NCI-H524 treated with DMSO at 0.1 percent for 48 hours (cell line): ENCODE results near the gene SYTL5.
A peak's percentile ranks its signal among the peaks of the same experiment; 100 is the strongest.
"Not testable (repeated sequence)": the region's sequence is repeated elsewhere in the genome, so short reads cannot be mapped to it uniquely, and the experiment has no call there.

Experiments
- DNase-seq: peaks from one replicate; lab custom pipeline; 2025; lab: John Stamatoyannopoulos, UW

SYTL5 gene

DNA sequence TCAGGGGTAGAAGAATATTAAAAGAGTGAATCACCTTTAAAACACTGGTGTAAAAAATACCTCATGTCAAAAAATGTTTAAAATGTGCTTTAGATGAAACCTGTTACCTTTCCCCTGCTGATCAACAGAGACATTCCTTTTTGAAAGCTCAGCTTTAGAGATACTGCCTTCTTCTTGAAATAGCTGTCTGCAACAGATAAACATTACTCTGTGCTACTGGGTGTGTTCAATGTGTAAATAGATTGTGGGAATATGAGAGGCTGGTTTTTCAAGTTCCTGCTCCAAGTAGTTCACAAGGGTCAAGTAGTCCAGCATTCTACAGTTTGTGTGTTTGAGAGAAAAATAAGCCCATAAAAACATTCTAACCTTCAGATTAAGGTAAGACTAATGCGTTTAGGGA is at the start of gene SYTL5:
TSS of gene SYTL5 (plus strand) at position 263 of the 400 bp plus-strand sequence. CDS start 27,337 bp downstream, outside the sequence.
- no peak for DNase-seq

DNA sequence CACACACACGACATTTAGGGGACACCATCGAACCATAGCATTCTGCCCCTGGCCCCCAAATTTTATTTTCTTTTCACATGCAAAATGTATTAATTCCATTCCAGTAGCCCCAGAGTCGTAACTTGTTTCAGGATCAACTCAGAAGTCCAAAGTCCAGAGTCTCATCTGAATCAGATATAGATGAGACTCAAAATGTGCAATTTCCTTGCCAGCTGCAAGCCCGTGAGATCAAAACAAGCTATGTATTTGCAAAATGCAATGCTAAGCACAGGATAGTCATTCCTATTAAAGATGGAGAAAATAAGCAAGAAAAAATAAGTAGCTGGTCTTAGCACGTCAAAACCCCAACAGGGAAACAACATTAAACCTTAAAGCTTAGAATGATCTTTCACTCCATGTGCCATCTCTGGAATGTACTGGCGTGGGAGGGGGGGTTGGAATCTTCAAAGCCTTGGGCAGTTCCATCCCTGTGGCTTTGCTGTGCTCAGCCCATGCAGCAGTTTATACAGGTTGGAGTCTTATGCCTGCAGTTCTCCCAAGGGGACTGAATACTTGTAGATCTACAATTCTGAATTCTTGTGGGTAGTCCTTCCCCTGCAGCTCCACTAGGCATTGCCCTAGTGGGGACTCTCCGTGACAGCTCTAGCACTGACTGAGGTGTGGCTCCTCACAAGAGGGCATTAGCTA is 47.7 kb upstream of the SYTL5 start:
- DNase-seq, result no peak

DNA sequence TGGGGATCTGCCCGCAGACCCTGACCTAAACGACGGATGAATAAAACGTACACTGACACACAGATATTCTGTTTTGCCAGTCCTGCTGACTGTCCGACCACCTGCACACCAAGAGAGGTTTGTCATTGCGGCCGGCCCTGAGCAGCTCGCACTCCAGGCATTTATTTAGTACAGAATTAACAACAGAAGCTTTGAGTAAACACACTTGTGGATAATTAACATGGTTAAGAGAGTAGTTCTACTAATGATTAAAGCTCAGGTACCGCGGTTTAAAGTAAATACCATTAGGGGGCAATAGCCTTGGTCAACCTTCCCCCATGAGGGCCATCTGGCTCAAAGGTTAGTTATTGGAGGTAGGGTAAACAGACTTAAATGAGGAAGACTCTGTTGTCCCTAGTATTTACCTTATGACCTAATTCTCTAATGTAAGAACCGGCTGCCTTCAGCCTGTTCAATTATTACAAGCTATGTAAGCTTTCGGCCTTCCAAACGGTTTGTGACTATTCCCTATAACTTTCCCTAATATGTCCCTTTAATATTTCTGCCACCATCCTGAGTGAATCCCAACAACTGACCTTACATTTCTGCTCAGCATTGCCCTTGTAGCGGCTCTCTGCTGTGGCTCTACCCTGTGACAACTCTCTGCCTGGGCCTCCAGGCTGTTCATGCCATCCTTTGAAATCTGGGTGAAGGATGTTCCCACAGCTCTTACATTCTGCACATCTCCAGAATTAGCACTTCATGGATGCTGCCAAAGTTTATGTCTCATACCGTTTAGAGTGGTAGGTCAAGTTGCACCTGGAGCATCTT is 46.9 kb upstream of the SYTL5 start:
- no peak for DNase-seq

DNA sequence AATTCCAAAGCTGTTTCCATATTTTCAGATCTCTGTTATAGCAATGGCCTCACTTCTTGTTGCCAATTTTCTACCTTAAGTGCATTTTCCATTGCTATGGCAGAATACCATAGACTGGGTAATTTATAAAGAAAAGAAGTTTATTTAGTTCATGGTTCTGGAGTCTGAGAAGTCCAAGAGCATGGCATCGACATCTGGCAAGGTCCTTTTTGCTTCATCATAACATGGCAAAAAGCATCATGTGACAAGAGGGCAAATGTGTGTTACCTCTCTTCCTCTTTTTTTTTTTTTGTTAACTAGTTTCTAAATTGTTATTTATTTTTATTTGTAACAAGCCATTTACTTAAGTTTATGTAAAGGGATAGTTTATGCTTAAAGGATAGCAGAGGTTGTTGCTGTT is 45.2 kb upstream of the SYTL5 start:
- no peak for DNase-seq

DNA sequence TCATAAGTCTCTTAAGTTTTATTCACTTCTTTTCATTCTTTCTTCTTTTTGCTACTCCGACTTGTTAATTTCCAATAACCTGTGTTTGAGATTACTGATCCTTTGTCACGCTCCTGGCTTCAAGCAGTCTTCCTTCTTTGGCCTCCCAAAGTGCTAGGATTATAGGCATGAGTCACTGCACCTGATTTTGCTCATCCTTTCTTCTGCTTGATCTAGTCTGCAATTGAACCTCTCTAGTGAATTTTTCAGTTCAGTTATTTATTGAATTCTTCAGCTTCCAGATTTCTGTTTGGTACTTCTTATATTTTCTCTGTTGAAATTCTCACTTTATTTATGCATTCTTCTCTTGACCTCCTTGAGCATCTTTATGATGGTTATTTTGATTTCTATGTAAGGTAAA is 38.6 kb upstream of the SYTL5 start:
- no peak for DNase-seq

DNA sequence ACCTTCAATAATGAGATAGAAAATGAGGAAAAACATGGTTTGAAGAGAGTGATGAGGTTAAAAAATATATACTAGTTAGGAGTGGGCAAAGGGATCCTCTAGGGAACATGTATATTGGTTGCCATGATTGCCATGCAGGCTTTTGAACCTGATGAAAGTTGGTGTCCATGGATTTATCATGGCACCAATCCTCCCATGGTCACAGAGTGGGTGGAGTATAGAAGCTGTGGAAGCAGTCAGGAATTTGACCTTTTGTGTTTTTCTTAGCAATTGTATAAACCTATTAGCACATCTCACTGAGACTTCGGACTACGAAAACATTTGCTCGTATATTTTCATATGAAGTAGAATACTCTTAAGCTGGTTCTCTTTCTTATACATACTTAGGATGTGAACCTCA is 30.9 kb upstream of the SYTL5 start:
- DNase-seq, result no peak

DNA sequence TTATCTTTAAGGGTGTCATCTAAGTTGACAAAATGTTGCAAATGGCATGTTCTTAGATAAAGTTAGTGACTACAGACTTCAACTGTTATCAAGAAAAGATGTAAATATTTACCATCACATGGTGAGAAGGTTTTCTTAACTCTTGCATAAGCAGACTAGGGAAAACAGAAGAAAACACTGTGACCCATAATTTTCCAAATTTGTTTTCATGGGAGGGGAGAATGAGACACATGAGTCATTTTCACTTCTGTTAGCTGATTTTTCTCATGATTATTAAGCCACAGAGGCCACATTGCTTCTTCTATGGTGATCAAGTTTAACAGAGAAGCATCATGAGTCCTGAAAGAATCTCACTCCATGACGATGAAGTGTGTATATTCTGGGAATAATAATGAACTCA is 30.2 kb upstream of the SYTL5 start:
- no peak for DNase-seq

DNA sequence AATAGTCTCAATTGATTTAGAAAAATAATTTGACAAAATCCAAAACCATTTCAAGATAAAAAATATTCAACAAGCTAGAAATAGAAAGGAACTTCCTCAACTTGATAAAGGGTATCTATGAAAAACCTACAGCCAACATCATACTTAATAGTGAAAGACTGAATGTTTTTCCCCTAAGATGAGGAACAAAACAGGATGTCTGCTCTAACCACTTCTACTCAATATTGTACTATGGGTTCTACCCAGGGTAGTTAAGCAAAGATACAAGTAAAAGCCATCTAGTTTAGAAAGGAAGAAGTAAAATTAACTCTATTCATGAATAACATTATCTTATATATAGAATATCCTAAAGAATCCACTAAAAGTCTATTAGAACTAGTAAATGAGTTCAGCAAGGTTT is 21.5 kb upstream of the SYTL5 start:
- no peak for DNase-seq

DNA sequence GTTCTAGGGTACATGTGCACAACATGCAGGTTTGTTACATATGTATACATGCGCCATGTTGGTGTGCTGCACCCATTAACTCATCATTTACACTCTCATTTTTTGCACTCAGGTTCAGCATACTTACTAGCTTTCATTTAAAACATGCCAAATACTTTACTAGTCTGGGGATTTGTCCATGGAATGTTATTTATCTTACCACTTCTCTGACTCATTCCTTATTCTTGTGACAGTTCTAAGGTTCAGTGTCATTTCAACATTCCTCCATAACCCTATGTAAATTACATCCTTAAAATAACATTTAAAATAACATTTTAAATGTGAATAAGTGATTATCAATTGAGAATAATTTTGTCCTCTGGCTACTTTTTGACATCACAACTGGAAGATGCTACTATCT is 19.5 kb upstream of the SYTL5 start:
- DNase-seq, result no peak

DNA sequence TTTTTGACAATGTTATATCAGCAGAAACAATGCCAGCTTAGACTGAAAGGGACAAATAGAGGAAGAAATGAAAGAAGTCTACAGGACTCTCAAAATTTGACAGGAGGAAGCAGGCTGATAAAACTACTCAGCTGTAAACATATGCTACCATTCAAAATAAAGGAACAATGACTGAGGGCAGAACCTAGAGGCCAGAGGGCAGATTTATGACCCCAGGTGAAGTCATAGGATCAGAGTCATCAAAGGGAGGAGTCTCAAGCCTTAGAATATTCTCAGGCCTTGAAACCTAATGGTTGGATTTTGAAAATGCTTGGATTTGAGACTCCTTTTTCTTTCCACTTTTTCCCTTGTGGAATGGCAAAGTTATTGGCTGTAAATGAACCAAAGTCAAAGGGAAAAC is 17.0 kb upstream of the SYTL5 start:
- DNase-seq, result no peak

DNA sequence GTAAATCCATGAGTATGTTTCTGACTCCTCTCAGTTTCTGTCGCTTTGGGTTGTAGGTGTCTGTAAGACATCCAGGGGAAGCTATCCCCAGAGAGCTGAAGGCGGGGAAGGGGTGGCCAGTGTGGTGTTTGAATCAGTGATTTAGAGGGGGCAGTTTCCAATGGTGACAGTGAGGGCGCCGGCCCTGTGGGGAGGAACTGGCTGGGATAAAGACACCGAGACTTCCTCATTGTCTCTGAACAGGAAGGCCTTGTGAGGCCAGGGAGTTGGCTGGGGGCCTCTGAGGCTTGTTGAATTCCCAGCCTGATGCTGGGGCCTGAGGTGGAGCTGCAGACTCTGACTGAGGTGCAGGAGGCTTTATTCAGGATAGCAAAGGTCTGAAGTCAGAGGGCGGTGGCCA is 15.1 kb upstream of the SYTL5 start:
- DNase-seq, result not testable (repeated sequence)

DNA sequence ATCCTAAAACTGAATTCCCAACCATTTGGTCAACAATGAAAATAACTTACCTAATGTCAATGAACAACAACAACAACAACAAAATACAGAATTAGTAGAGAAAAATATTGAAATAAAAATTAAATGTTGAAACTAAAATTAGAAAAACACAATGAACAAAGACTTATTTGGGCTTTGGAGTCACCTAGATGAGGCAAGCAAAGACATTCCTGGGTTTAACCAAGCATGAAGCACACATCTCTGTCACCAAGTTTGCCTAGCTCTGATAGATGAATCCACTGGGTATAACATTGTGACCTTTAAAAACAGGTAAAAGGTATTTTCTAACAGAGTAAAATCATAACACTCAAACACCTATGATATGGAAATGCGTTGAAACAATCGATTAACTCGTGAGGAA is 13.2 kb upstream of the SYTL5 start:
- no peak for DNase-seq

DNA sequence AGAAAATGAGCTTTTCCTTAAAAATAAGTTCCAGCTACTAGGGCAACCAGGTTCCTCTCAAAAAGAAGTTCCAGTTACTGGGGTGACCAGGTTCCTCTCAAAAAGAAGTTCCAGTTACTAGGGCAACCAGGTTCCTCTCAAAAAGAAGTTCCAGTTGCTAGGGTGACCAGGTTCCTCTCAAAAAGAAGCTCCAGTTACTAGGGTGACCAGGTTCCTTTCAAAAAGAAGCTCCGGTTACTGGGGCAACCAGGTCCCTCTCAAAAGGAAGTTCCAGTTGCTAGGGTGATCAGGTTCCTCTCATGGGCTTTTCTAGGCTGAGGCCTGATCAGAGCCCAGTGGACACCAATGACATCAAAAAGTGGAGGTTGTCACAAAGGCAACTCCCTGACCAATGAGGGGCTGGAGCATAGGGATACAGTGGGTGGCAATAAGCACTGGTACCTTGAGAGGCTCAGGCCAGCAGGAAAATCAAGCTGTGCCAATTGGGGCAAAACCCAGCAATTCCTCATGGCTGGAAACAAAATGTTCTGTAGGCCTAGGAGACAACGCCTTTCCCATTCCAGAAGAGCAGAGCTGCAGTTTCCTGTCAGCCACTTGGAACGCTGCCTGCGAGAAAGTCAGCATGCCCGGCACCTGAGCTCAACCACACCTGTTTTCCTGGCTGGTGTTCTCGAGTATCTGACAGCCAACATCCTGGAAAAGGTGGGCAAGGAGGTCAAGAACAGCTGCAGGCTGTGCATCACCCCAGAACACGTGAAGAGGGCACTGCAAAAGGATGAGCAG is 12.3 kb upstream of the SYTL5 start:
- no peak for DNase-seq

DNA sequence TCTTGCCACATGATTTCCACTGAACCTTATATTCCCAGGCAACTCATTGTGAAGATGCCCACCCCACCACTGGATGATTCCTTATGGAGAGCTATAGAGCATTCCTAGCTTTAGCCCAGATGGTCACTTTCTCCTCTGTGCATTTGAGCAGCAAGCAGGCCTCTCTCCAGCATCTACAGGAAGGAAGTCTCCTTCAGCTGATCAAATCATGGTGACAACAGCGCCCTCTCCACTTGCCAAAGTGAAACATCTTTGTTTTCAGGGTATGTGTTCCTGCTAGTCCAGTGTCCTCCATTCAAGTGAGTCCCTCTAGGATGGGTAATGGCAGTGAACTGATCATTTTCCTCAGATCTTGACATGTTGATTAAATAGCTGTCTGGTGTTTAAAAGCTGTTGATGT is 10.9 kb upstream of the SYTL5 start:
- DNase-seq, result no peak

DNA sequence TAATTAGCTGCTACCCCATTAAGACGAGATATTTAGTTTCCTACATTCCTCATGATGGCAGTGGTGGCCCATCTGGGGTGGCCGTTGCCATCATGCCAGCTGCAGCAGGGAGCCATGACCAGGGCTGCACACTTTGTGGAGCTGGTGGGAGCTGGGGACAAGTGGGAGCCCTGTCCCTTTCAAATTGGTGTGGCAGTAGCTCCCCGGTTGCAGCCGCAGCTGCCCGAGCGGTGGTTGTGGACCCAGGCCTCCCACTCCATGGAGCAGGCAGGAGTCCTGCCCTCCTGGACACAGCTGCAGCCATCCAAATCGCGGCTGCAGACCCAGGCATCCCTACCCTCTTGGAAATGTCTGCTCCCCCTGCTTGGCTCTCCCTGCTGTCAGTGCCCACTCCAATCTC is 9.3 kb upstream of the SYTL5 start:
- no peak for DNase-seq

DNA sequence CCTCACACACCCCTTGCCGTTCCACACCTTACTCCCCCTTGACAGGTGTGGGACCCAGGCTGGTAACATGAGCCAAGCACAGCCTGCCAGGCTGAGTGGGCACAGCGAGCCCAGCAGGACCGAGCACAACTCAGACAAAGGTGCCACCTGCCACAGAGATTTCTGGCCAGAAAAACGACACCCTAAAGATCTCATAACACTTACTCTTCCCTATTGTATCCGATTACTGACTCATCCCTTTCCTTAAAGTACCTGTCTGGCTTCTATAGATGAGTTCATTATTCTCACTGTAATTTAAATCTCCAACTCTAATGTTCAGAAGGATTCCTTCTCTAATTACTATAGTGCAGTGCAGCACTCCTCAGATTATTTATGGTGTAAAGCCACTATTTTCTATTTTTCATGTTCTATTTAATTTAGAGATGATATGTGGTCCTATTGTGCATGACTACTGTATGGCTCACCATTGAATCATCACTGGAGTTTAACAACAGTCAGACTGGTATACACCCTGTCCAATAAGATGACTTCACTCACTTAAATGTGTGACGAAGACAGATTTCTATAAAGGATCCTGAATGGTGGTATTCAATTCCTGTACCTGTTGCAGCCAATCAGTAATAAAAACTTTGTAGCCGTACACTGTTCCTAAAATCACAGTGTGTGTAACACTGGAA is 7.6 kb upstream of the SYTL5 start:
- DNase-seq, result peak; percentile 65

DNA sequence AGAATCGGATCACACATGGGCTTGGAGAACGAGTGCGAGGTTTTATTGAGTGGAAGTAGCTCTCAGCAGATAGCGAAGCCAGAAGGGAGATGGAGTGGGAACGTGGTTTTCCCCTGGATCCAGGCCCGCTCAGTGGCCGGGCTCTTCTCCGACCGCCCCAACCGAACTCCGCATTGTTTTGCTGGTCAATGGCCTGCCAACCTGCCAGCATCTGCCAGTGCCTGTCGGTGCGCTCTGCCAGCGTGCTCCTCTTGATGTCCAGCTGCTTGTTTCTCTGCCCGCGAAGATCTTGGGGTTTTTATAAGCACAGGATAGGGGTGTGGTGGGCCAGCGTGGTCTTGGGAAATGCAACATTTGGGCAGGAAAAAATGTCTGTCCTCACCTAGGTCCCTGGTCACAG is 5.6 kb upstream of the SYTL5 start:
- no peak for DNase-seq

DNA sequence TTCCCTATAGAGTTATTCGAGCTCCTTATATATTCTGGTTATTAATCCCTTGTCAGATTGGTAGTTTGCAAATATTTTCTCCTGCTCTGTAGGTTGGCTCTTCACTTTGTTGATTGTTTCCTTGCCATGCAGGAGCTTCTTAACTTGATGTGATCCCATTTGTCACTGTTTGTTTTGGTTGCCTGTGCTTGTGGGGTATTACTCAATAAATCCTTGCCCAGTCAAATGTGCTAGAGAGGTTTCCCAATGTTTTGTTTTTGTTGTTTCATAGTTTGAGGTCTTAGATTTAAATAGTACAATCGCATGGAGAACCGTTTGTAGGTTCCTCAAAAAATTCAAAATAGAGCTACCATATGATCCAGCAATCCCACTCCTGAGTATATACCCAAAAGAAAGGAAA is 2.3 kb upstream of the SYTL5 start:
- DNase-seq, result no peak

DNA sequence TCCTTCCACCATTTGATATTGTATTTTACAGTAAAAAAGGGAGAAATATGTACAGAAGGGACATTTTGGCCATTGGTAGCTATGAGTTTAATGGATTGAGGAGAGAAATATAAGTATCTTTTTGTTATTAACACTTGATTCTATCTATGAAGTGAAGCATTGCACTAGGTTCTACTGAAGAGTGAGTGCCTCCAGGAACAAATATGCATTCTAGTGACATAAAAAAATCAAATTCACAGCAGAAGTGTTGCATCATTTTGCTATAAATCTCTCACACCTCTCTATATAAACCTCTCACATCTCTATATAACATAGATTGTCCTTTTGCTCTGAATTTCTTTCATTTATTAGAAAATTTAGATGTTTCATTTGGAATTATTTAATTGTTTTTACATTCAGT is 425 bp downstream of the SYTL5 start:
- no peak for DNase-seq

DNA sequence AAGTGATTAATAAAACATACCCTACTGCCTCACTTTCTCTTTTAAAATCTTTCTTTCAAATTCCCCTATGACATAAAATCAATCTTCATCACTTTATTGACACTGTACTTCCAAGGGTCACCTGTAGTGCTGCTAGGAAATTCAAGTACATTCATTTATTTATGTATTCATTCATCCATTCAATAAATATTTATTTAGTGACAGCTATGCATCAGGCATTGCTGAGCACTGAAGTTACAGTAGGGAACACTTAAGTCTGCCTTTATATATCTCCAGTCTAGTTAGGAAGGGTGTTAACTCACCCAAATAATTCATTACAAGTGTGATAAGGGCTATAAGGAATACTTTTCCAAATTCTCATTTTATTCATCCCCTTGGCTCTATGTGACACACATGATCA is 2.3 kb downstream of the SYTL5 start:
- DNase-seq, result no peak

DNA sequence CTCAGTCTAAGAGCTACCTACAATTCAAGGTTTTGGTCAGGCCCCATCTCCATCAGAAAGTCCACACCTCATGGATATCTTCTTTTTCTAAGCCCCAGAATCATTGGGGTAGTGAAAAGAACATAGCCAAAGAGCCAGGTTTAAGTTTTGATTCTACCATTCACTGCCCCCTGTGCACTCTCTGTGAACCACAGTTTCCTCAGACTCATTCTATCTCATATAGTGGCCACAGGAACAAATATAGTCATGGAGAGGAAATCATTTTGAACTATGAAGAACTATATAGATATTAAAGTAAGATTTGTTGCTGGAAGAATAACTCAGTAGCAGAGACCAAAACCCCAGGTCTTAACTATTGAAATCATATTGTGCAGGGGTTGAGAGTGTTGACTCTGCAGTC is 3.3 kb downstream of the SYTL5 start:
- DNase-seq, result no peak

DNA sequence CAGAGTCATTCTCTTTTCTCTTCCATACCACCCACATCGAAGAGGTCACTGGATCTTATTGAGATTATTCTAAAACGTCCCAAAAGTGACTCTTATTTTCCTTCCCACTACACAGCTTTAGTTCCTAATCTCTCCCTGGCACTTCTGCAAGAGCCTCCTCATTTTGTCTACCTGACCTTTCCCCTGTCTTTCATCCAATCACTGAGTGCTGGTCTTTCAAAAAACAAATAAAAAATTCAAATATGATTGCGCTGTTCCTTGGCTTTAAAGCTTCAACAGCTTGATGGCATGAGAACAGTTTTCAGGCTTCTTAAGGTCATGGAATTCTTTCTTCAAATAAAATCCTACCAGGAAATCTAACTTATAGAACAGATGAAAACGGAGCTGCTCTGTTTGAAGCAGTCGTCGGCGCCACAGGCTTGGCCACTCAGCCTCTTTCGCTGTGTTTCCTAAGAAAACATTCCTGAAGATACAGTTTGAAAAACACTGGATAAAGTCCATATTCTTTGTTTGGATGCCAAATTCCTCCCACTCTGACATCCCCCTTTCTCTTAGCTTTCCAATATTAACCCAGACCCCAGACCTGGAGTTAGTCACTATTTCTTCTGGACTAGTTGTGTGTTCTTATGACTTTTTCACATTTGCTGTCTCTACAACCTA is 12.5 kb downstream of the SYTL5 start:
- DNase-seq, result no peak
